WTC11 (cell line): ENCODE results near the gene ERC2. TPM values are rescaled to one million over a fixed set of nuclear protein-coding genes. Genes with fewer than 3 reads are reported as not detected.

Source experiments
- ATAC-seq: fragments of 200-7000 bp; cut with Tn5 transposase; 2 replicates; pipeline ENCODE4 v1.10.0; 2021; ENCODE audit warnings: mild to moderate bottlenecking, moderate library complexity
- CTCF ChIA-PET: fragments of 300-600 bp; sonication (Branson Sonifier 250); formaldehyde crosslinking; loops from one replicate; lab custom pipeline; 2021; ENCODE audit warnings: antibody characterized with exemption; lab: Charles Lee
- POLR2A ChIA-PET: fragments of 350-600 bp; sonication (Branson Sonifier 250); formaldehyde crosslinking; loops from one replicate; lab custom pipeline; 2021; ENCODE audit warnings: antibody characterized with exemption; lab: Charles Lee
- DNase-seq: peaks from one replicate; pipeline ENCODE4 v3.0.0; 2021; ENCODE audit warnings: low spot score
- H3K27ac Mint-ChIP-seq: 2 replicates; pipeline ENCODE4 v1.8.0; 2021; ENCODE audit warnings: mixed read lengths
- H3K27me3 Mint-ChIP-seq: 2 replicates; pipeline ENCODE4 v1.8.0; 2021; ENCODE audit warnings: low read depth, mild to moderate bottlenecking, moderate library complexity, mixed read lengths
- H3K36me3 Mint-ChIP-seq: 2 replicates; pipeline ENCODE4 v1.8.0; 2021; ENCODE audit warnings: mixed read lengths
- H3K4me1 Mint-ChIP-seq: 2 replicates; pipeline ENCODE4 v1.8.0; 2022; ENCODE audit warnings: mixed read lengths
- H3K4me3 Mint-ChIP-seq: 2 replicates; pipeline ENCODE4 v1.8.0; 2021; ENCODE audit warnings: mild to moderate bottlenecking, moderate library complexity, mixed read lengths
- H3K9me3 Mint-ChIP-seq: 2 replicates; pipeline ENCODE4 v1.8.0; 2021; ENCODE audit warnings: mixed read lengths
- AFF4 ChIP-seq: sonication (generic); formaldehyde crosslinking; IDR thresholded peaks from 2 replicates; pipeline ENCODE4 v1.8.1; 2023; ENCODE audit warnings: mild to moderate bottlenecking, missing genetic modification reagents, borderline replicate concordance
- ATF1 ChIP-seq: sonication (generic); formaldehyde crosslinking; IDR thresholded peaks from 2 replicates; pipeline ENCODE4 v1.8.1; 2023; ENCODE audit warnings: mild to moderate bottlenecking, moderate library complexity, missing genetic modification reagents
- FOXK1 ChIP-seq: sonication (generic); formaldehyde crosslinking; IDR thresholded peaks from 2 replicates; pipeline ENCODE4 v1.8.0; 2022; ENCODE audit warnings: mild to moderate bottlenecking, moderate library complexity, missing genetic modification reagents
- FOXP4 ChIP-seq: sonication (generic); formaldehyde crosslinking; IDR thresholded peaks from 2 replicates; pipeline ENCODE4 v1.8.0; 2022; ENCODE audit warnings: mild to moderate bottlenecking, missing genetic modification reagents
- GTF2I ChIP-seq: fragments of 250-450 bp; sonication (Bioruptor Pico); conservative IDR thresholded peaks from 2 replicates; pipeline ENCODE4 v1.4.0; 2021; ENCODE audit warnings: mild to moderate bottlenecking
- HMGA2 ChIP-seq: fragments of 250-450 bp; sonication (Bioruptor Pico); IDR thresholded peaks from 2 replicates; pipeline ENCODE4 v1.4.0; 2021; ENCODE audit warnings: mild to moderate bottlenecking, moderate library complexity
- HMGXB4 ChIP-seq: sonication (generic); formaldehyde crosslinking; IDR thresholded peaks from 2 replicates; pipeline ENCODE4 v1.8.1; 2023; ENCODE audit warnings: mild to moderate bottlenecking, moderate library complexity, missing genetic modification reagents
- JUN ChIP-seq: sonication (generic); formaldehyde crosslinking; IDR thresholded peaks from 2 replicates; pipeline ENCODE4 v1.8.0; 2023; ENCODE audit warnings: mild to moderate bottlenecking, missing genetic modification reagents
- KAT7 ChIP-seq: sonication (generic); formaldehyde crosslinking; IDR thresholded peaks from 2 replicates; pipeline ENCODE4 v1.8.1; 2023; ENCODE audit warnings: missing genetic modification reagents, mild to moderate bottlenecking, borderline replicate concordance
- MXD4 ChIP-seq: fragments of 250-450 bp; sonication (Bioruptor Pico); IDR thresholded peaks from 2 replicates; pipeline ENCODE4 v1.8.0; 2021; ENCODE audit warnings: mild to moderate bottlenecking, moderate library complexity, borderline replicate concordance
- OVOL2 ChIP-seq: fragments of 250-450 bp; sonication (Bioruptor Pico); IDR thresholded peaks from 2 replicates; pipeline ENCODE4 v1.9.0; 2021; ENCODE audit warnings: mild to moderate bottlenecking, borderline replicate concordance
- PRDM15 ChIP-seq: sonication (generic); formaldehyde crosslinking; IDR thresholded peaks from 2 replicates; pipeline ENCODE4 v1.8.0; 2022; ENCODE audit warnings: missing genetic modification reagents
- PREB ChIP-seq: sonication (generic); formaldehyde crosslinking; IDR thresholded peaks from 2 replicates; pipeline ENCODE4 v1.8.1; 2022; ENCODE audit warnings: mild to moderate bottlenecking, missing genetic modification reagents, moderate library complexity, borderline replicate concordance
- RELA ChIP-seq: sonication (generic); formaldehyde crosslinking; IDR thresholded peaks from 2 replicates; pipeline ENCODE4 v1.8.1; 2022; ENCODE audit warnings: missing genetic modification reagents, mild to moderate bottlenecking, borderline replicate concordance
- RORB ChIP-seq: fragments of 250-450 bp; sonication (Bioruptor Pico); IDR thresholded peaks from 2 replicates; pipeline ENCODE4 v1.9.0; 2021; ENCODE audit warnings: mild to moderate bottlenecking
- ZMAT4 ChIP-seq: fragments of 250-450 bp; sonication (Bioruptor Pico); IDR thresholded peaks from 2 replicates; pipeline ENCODE4 v1.9.0; 2021; ENCODE audit warnings: mild to moderate bottlenecking
- ZNF263 ChIP-seq: sonication (generic); formaldehyde crosslinking; IDR thresholded peaks from 2 replicates; pipeline ENCODE4 v1.8.1; 2022; ENCODE audit warnings: low read depth, mild to moderate bottlenecking, moderate library complexity, missing genetic modification reagents
- ZNF416 ChIP-seq: fragments of 250-450 bp; sonication (Bioruptor Pico); IDR thresholded peaks from 2 replicates; pipeline ENCODE4 v1.9.0; 2021; ENCODE audit warnings: mild to moderate bottlenecking, inconsistent platforms
- ZNF425 ChIP-seq: fragments of 250-450 bp; sonication (Bioruptor Pico); conservative IDR thresholded peaks from 2 replicates; pipeline ENCODE4 v1.9.0; 2021; ENCODE audit warnings: mild to moderate bottlenecking
- total RNA-seq: library from RNA; stranded (reverse); gene quantifications from 3 replicates; pipeline ENCODE4 v1.2.3, GENCODE V29; 2021

ERC2 gene
- total RNA-seq, 1 experiment from 2014 or later: 23.5 TPM

- ChIA-PET POLR2A (no interaction called here), CTCF (interaction anchor here (2.4 kb wide), 1 partner anchor 11 kb away, joined by 11 read pairs; no protein-coding TSS in a partner anchor)
- no peak overlapping the region for H3K27ac Mint-ChIP-seq
- H3K27me3 Mint-ChIP-seq: no peaks in the 10 kb centered on the region
- ATAC-seq (no peak), DNase-seq (no peak)
- TF ChIP-seq AFF4 (CRISPR knock-in tag) (no peak), HMGA2 (CRISPR knock-in tag) (no peak), FOXP4 (no peak), PRDM15 (no peak), HMGXB4 (CRISPR knock-in tag) (no peak), JUN (CRISPR knock-in tag) (no peak), ZNF263 (CRISPR knock-in tag) (no peak), OVOL2 (no peak), ZNF425 (no peak), KAT7 (CRISPR knock-in tag) (no peak), GTF2I (CRISPR knock-in tag) (no peak), PREB (CRISPR knock-in tag) (no peak), ZMAT4 (no peak), ATF1 (no peak), RELA (CRISPR knock-in tag) (no peak), ZNF416 (CRISPR knock-in tag) (no peak), RORB (CRISPR knock-in tag) (no peak), MXD4 (CRISPR knock-in tag) (no peak), FOXK1 (no peak)
- no peaks in the 10 kb centered on the region for H3K9me3 Mint-ChIP-seq
- no peaks in the 10 kb centered on the region for H3K36me3 Mint-ChIP-seq
- no peaks in the 10 kb centered on the region for H3K4me1 Mint-ChIP-seq
- H3K4me3 Mint-ChIP-seq: no peak overlapping the region
Measured at GRCh38 chr3:56336023-56336422, 132.2 kb downstream of the ERC2 start.
